HG03469 (cell line): Measurements from ENCODE around the gene PAPPA2.

Experiments used
- ATAC-seq: cut with Tn5 transposase; IDR thresholded peaks from one replicate; pipeline ENCODE4 v1.9.1; 2021; ENCODE audit warnings: mild to moderate bottlenecking, moderate library complexity, moderate number of reproducible peaks; ENCODE audit not compliant: unreplicated experiment

Gene PAPPA2

DNA sequence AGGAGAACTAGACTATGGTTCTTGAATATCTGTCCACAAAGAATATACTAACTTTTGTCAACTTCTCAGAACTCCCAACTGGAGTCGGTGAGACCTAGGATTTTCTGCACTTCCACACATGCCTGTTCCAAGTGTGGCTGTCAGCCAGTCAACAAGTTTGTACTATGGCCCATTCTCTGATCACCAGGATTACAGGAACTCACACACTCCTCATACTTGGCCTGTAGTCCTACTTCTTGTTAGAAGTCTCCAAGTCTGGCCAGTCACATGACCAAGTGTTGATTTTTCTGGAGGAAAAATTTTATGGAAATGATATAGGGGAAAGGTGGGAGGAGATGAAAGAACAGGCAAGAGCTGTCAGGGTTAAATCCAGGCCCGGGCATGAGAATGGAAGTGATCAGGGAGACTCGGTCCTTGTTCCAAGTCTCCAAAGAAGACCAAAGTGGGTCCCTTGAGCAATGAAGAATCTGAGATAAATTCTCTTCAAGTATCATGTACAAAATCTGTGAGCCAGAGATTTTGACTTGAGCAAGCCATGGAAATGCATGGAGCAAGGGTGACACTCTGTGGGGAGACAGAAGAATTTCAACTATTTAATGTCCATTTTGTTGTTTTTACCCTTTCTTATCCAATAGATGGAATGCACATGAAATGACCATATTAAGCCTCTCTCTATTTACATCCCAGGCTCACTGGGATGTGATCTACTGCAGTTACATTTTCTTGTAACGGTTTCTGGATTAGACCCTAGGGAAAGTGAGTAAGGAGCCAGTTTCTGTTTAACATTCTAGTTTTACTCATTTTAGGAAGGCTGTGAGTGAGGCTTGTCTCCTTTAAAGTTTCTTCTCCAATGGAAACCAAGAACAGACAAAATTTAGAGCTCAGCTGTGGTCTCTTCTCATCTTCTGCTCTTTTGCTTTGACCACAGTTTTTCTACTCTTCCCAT lies 380.6 kb downstream of the PAPPA2 start:
- ATAC-seq = no peak

DNA sequence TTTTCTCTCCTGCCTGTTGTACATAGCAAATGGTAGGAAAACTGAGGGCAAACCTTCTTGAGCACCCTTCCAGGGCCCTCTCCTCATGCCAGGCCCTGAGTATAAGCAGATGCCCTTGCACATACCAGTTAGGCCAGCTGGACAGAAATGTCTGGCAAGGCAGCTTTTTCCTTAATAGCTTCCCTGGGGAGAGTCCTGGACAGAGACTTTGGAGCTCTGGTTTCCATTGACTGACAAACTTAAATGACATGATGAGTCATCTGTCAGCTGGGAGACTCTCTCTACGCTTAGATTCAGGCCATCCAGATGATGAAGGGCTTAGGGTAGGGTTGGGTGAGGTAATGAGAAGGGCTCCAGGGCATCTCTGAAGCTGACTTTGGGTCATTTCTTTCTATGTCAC lies 384.1 kb downstream of the PAPPA2 start:
- ATAC-seq = no peak

DNA sequence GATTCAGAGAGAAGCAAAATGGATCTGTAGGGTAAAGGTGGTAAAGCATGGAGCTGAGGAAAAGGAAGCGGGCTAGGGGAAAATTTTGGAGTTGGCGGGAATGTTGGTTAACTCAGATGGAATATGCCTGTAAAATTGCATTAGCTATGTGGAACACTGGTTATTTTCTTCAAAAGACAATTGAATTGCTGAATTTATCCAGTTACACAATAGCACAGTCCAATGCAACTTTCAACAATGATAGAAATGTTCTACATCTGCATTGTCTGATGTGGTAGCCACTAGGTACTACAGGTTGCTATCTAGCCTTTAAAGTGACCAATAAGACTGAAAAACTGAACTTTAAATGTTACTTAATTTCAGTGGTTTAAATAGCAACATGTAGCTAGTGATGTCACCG lies 386.3 kb downstream of the PAPPA2 start:
- ATAC-seq = no peak

DNA sequence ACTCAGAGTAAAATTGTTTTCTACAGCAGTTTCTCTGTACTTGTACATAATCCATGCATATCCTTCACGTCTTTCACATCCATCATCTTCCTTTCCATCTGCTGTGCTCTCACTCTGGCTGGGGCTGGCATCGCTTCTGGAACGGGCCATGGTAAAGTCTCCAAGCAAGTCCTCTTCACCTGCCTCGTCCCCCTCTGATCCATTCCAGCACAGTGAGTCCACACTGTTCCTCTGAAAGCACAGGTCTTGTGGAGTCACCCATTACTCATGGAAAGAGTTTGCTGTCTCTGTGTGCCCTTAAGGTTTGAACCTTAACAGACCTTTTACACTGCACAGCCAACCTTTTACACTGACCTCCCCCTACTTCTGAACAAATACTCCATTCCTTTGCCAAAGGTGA lies 387.9 kb downstream of the PAPPA2 start:
- ATAC-seq = no peak

DNA sequence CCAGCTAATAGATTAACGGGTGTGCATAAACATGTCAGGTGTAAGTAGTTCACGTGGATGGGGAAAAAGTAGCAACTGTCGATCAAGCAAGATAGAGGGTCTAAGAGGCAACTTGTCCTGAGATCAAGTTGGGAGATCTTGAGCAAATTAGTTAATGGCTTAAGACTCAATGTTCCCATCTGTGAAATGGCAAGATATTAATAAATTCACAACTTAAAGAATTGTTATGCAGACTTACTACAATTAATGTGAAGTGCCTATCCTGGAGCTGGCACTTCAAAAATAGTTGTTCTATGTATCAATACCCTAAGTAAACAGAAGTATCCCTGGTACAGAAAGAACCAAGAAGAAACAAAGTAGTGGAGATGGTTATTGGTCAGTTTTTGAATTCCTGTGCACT lies 389.1 kb downstream of the PAPPA2 start:
- ATAC-seq = no peak

DNA sequence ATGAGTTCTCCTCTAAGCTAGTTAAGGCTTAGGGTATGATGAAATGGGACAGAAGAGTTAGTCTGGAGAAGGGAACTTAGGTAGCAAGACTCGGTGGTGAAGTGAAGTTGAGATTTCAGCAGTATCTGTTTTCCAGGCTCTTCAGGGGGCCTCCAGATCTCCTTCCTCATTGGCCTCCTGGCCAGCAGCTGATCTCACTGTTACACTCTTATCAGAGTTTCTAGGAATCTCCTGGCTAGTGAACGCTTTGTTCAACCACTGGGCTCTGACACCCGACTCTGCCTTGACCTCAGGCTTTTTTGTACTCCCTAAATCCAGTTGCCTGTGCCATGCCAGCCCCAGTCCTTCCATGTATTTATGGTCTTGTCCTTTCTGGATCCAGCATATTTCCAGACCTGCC lies 390.5 kb downstream of the PAPPA2 start:
- no peak for ATAC-seq

DNA sequence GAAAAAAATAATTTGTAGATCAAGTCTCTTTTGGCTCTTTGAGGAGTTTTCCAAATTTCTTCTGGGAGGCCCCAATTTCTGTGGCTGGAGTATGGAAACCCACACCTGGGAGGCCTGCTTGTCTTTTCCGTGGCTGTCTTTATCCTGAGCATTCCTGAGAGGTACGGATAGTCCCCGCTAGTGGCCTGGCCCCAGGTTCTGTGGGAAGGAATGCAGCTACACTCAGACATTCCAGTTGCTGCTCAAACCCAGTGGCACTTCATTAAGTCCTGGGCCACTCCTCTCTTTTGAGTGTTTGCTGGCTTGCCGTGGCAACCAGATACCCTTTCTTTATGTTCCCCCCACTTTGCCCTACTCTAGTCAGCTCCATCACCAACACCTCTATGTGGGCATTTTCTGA lies 391.1 kb downstream of the PAPPA2 start:
- ATAC-seq = no peak

DNA sequence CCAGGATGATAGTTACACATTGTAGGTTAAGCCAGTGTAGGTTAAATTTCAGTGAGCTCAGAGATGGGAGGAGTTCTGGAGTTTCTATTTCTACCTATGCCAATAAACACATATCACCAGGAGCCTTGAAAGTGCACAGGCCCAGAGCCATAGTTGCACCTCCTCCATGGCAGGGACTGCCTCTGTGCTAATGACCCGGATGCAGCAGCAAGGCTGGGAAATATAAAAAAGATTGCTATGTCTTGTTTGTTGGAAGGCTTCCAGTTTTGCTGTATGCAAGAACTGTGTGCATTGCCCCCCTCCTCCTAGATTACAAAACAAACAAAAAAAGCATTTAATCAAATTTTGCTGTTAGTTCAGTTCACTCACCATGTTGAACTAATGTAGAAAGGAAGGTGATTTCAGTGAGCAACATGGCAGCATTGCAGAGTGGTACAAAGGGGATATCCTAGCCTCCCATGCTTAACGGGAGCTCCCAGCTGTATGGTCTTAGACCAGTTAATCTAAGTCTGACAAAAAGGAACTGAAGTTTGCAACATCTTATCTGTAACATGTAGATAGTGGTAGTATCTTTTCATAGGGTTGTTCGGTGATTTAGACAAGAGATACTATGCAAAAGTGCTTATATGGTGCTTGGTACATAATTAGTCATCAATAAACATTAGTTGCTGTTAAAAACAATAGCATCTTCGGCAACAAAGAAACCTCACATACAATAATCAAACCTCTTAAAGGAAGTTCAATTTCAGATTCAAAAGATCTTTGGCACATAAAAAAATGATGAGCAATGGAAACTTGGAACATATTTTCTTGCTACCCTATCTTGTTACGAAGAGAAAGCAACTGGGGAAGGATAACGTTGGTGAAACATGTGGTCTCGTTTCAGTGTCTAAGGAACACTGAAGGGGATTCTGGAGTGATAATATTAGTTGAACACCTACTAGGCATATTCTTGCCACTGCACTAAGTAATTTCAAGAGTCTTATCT lies 392.1 kb downstream of the PAPPA2 start:
- ATAC-seq = no peak

DNA sequence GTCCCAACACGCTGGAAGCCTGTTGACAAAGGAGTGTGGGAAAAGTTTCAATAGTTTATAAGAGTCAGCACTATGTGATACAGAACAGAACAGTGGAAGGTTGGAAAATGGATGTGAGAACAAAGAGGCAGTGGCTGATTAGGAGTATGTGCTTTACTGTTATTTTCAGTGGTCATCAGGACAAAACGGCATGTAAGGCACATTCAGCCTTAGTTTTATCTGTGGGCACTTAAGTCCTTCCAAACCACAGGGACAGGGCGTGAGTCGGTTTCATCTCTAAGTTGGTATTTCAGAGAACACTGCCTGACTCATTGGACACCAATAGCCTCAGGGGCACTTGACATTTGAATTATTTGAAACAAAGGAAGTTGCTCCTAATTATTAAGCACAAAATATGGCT lies 394.7 kb downstream of the PAPPA2 start:
- no peak for ATAC-seq

DNA sequence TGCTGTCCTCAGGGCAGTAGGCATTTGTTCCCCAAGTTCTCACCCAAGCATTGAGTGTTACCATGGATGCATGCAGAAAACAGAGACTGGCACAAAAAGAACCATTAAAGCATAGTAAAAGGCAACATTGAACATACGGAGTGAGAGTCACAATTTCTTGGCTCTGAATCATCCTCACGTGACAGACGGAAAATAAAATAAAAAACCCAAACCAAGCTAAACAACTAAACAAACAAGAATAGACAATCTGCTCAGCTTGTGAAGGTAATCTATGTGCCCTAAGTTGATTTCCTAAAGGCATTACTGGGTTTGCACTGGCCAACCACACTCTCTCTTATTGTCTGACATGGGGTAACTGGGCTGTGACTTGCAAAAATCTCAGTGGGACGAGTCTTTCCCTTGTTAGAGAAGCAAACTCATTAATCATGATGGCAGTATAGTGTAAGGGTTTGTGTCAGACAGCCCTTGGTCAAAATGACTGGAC lies 395.5 kb downstream of the PAPPA2 start:
- no peak for ATAC-seq

DNA sequence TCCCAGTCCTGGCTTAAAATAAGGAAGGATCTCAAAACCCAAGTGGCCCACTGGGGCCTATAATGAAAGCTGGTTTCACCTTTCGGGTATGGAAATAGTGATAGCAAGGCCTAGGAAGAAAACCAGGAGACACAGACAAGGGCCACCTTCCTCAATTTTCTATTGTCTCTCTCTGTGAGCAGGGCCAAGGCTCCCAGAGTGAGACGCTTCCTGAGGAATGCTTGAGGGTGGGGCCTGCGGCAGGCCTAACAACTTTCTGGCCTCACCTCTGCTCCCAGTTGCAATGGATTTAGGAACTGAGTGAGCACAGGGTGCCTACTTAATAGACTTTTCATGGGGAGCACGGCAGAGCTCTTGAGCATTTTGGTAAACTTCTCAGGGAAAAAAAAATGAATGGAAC lies 400.6 kb downstream of the PAPPA2 start:
- no peak for ATAC-seq

DNA sequence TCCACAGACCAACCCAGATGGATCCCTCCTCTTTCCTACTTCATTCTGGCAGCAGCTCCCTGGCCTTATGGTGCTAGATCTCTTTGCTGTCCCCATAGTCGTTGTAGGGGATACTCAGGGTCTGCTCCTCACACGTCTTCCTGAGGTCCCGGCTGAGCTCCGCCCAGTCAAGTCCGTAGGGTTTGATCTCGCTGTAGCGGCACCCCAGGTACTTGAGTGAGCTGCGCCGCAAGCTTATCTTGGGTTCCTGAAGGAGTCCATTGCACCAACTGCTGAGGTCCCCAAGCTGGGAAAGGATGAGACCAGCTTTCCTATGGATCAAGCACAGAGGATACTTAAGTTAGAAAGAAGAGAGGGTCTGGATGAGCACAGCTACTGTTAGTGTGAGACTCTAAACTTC lies 401.2 kb downstream of the PAPPA2 start:
- no peak for ATAC-seq

DNA sequence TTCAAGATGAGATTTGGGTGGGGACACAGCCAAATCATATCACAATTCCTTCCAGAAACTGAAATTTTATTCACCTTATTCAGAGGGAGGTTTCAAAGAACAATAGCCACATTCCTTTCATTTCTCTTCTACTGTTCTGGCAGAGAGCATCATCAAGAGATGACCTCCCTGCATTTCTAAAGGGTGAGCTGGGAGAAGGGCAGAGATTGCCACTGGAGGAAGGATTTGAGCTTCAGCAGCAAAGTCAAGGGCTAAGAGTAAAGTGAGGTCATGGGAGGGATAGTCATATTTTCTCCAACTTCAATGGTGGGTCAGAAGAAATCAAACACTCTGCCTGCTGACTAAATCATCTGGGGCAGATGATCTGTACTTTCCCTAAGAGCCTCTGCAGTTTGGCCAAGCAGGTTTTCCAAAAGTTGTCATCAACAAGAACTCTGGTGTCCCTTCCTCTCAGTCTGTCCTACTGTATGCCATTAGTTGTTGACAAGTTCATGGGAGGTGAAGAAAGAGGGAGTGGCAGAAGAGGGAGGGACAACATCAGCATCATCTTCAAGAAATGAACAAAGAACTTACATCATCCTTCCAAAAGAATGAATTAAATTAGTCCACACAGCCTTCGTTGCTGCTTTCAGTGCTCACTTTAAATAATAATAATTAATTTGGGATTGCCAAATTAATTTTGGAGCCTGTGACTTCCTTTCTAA lies 403.2 kb downstream of the PAPPA2 start:
- ATAC-seq = no peak

DNA sequence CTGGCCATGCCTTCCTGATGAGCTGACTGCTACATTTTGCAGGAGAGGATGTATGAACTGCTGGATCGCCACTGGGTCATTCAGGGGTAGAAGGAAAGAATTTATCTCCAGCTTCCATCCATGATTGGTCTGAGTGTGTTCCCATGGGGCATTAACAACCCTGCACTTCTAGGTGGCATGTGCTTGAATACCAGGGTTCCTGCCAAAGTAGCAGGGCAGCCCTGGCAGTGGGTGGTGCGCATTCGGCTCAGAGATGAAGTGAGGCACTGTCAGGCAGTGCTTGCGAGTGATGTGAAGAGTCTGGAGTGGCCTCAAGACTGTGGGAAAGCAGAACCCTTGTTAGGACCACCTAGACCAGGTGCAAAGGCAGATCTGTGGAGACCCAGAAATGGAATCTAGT lies 406.6 kb downstream of the PAPPA2 start:
- ATAC-seq = no peak

DNA sequence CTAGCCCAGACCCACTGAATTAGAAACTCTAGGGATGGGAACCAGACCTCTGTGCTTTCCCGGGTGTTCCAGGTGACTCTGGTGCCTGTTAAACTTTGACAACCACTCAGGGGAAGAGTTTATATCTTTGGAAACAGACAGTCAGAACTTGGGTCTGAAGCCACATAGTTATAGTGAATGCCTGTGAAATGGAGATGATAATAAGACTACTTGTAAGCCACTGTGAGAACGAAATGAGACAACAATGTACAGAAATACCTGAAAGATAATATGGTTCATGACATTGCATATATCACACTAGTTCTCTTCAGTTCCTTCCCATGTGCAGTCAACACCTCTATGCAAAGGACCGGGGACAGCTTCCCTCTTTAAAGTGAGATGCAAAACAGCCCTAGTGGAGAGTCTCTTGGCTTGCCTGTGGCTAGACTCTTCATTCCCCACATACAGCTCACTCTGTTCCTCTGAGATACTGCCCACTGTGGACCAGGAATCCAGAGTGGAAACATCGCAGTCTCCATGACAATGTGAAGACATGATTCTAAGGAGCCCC lies 414.1 kb downstream of the PAPPA2 start:
- ATAC-seq = no peak

DNA sequence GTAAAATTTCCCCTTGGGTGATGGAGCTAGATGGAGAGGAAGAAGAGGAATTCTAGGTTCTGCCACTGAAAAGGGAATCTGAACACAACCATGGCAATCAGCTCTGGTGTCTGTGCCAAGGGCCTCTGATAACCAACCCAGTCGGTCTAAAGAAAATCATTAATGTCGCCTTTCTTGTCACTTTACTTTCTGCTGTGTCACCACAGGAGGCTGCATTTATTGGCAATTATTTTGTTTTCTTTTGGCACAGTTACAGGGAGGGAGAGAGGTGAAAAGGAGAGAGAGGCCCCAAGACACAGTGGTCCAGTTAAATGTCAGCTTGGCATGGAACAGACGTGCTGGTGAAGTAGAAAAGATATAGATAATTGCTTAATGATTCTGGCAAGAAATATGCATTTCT lies 414.6 kb downstream of the PAPPA2 start:
- no peak for ATAC-seq

DNA sequence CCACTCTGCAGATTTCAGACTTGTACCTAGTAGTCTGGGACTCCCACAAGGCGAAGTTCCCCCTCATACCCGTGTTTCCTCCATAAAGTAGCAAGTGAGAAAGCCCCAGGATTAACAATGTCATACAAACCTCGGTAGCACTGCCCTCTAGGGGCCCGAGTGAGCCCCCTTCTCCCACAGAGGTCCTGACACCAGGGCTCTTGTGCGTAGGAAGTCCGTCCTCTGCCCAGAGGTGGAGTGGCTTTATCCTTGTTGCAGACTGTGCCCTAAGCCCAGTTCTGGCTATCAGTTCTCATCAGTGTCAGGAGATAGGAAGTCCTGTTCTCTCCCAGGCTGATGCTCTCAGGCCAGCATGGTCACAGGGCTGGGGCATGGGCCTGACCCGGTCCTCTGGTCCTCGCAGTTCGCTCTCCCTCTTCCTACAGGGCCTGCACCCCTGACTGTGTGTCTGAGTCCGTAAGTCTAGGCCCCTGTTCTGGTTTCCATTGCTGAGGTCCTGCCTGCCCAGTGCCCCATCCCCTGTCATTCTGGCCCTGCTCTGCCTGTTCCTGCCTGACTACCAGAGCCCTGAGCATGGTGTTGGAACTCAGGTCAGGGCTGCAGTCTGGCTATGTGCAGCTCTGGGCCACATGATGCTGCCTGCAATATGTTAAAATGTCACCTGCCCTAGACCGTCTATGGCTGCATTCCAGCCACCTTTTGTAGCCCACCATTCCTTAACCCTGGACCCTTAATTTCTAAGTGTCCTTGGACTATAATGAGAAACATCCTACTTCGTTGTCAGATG lies 416.0 kb downstream of the PAPPA2 start:
- no peak for ATAC-seq

DNA sequence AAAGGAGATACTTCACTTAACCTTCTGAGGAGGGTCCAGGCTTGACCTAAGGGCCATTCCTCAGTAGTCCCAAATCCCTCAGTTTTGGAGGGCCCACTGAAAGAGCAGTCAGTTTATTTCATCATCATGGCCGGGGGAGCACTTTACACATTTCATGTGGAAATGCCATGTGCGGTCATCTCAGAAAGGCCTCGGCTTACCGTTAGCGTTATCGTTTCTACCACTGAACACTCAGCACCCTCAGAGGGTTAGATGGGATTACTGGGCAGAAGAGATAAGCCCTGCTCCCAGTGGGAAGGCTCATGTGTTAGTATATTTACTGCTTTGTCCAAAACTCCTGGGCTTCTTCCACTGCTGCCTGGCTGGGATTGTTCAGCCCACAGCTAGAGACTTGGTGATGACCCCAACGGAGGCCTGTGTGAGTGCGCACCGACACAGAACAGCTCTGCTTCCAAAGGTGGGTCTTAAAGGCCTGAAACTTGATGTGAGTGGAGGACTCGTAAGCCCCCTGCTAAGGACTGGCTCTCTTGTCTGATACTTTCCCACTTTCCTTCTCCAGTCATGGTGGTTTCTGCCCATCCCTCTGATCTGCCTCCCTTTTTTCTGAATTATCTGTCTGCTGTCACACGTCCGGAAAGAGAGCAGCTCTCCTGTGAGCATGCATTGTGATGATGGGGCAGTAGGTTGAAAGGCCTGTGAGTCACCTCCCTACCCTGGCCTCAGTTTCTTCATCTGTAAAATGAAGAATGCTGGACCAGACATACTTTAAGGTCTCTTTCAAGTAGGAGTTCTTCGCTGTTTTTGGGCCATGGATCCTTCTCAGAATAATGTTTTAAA lies 417.0 kb downstream of the PAPPA2 start:
- ATAC-seq = no peak
